Ovary (tissue), 3 donors: ENCODE measurements around the gene DIP2C.

ENCODE experiments used
- CTCF ChIP-seq, 3 donors: fragments of 450-650 bp in 2 of 3; fragments of 200-600 bp in 1 of 3; IDR thresholded peaks; one replicate each; pipeline versions ENCODE4 v1.5.1 to v1.8.0; 2016 to 2022; ENCODE audit warnings: antibody characterized with exemption in 3 of 3, mild to moderate bottlenecking in 1 of 3
- EP300 ChIP-seq: sonication (generic); formaldehyde crosslinking; IDR thresholded peaks from one replicate; pipeline ENCODE4 v1.6.1; 2017; ENCODE audit warnings: antibody characterized with exemption
- POLR2A ChIP-seq: fragments of 450-650 bp; IDR thresholded peaks from one replicate; pipeline ENCODE4 v1.6.1; 2017; ENCODE audit warnings: antibody characterized with exemption, mild to moderate bottlenecking, moderate library complexity
- donor health status: DM: no; HTN: no; CAD: no.

GRCh38 chr10:729213-729612, 39.7 kb upstream of the DIP2C start:
- TF ChIP-seq POLR2A (no peak), CTCF (IDR thresholded peaks at IDR 0.05) (no peak), EP300 (no peak)
